ENCODE measurements around the gene LPAR4.
"Not testable (repeated sequence)": the region's sequence is repeated elsewhere in the genome, so short reads cannot be mapped to it uniquely, and the experiment has no call there.

LPAR4 gene, protein sequence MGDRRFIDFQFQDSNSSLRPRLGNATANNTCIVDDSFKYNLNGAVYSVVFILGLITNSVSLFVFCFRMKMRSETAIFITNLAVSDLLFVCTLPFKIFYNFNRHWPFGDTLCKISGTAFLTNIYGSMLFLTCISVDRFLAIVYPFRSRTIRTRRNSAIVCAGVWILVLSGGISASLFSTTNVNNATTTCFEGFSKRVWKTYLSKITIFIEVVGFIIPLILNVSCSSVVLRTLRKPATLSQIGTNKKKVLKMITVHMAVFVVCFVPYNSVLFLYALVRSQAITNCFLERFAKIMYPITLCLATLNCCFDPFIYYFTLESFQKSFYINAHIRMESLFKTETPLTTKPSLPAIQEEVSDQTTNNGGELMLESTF

DNA sequence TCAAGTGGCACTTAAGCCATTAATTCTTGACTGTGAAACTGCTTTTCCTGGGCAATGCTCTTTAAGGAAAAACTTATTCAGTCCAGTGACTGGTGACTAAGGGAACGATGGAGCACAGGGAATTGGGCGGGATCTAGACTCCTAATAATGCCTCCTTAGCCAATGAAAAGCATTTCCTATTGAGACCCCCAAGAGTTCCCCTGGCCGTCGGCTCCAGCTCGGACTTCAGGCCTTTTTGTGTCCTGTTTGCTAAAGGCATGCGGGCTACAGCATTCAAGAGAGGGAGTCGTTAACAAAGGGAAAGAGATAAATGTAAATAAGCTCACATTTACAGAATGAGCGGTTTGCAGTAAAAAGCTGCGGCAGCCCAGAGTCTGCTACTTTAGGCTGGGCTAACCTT is at the start of gene LPAR4:
Gene LPAR4 (plus strand): TSS at position 232 of the 400 bp plus-strand sequence. CDS start 7,150 bp downstream, outside the sequence.
- DNase-seq = no peak

- no peak for DNase-seq
Measured at GRCh38 chrX:78706071-78706470, 41.4 kb upstream of the LPAR4 start.

DNA sequence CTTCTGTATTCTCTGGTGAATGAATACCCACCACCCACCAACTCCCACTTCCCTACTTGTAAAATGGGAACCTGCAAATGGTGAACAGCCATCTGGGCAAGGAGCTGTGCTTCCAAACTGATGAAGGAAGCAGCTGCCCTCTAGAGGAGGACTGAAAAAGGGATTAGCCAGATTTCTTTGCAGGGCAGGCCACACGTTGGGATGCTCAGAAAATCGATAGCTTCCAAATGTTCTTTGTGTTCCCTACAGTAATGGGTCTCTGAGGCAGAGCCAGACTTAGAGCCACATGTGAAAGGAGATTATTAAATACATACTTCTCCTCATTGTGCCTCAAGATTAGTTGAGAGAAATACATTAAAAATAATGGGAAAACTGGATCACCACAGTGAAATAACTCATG is 39.3 kb upstream of the LPAR4 start:
- no peak for DNase-seq

- DNase-seq = no peak
Measured at GRCh38 chrX:78708816-78709215, 38.7 kb upstream of the LPAR4 start.

- no peak for DNase-seq
Measured at GRCh38 chrX:78710171-78710570, 37.3 kb upstream of the LPAR4 start.

DNA sequence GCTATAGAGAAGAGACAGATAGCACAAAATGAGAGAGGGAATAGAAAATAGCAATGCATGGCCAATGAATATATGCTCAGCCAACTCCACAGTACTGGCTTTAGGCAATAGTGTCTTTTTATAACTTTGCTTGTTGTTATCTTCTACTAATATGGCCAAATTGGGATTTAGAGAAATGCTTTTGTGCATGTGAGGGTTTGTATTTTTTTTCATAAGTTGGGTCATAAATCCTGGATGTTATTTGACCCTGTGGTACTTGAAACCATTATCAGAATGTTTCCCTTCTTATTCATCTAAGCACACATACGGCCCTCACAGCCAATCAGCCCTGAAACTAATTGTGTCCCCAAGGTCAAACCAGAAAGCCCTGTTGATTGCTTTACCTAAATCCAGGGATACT is 35.2 kb upstream of the LPAR4 start:
- DNase-seq = no peak

- no peak for DNase-seq
Measured at GRCh38 chrX:78725287-78725686, 22.2 kb upstream of the LPAR4 start.

- no peak for DNase-seq
Measured at GRCh38 chrX:78746496-78746895, 1.0 kb upstream of the LPAR4 start.

DNA sequence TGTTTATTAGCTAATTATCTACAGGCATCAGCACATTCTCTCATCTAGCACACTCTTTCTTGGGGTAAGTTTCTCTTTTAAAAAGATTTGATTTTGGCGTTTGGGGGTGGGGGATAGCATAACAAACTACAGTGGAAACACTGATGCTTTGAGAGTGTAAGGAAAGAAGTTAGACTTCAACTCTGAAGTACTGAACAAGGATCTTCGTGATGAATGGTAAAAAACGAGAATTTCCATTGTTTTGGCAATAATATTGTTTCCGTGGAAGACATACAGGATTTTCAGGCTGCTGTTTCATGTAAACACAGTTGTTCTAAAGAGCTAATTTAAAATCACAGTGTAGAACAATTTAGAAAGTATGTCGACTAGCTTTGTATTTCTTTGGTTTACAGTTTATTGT is 451 bp downstream of the LPAR4 start:
- DNase-seq = no peak

DNA sequence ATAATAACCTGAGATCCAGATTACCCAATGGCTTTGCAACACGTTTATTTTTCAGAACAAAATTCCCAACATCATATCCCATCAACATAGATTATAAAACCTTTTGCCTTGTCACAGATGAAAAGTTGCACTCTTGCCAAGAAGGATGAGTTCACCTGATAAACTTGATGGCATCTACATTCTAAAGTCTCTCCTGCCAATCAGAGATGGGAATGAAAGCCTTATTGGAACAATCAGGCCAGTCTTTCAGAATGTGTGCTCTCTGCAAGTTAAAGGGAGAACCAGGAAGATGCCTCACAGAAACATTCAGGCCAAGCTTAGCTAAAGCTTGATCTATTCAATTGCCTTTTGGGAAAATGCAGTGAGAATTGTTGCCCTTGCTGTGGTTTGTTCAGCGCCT is 1.3 kb downstream of the LPAR4 start:
- no peak for DNase-seq

DNA sequence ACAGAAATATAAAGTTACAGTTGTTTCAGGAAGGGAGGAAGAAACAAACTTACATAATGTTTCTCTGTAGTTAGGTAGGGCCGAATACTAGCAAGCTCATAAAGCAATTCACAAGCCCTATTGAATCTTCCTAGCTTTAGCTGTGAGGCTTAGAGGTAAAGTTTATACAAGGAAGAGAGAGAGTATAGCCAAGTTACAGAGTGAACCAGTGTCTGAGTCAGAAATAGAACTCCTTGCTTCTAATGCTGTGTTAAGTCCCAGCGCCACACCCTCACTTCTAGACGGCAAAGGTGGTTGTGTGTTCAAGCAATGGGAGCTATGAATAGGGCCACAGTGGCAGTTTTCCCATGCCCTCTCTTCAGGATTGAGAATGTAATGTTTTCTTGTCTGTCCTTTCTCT is 6.1 kb downstream of the LPAR4 start:
- no peak for DNase-seq

GRCh38 chrX:78754917-78755316 is 7.4 kb downstream of the LPAR4 start:
- DNase-seq = no peak

DNA sequence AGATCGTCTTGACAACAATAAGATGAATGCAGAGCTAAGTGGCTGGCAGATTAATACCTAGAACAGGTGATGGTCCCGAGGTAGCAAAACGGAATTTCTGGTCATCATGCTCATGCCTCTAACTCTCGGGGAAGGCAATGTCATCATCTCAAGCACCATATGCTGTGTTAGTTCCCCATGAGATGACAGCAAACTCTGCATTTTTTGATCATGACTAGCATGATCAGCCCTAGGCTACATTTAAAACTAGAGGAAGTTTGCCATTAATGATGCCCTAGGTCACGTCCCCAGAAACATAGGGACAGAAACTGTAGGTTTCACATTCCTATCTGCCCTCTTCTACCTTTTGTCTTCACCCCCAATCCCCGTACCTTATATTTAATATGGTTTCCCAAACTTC is 11.6 kb downstream of the LPAR4 start:
- no peak for DNase-seq

DNA sequence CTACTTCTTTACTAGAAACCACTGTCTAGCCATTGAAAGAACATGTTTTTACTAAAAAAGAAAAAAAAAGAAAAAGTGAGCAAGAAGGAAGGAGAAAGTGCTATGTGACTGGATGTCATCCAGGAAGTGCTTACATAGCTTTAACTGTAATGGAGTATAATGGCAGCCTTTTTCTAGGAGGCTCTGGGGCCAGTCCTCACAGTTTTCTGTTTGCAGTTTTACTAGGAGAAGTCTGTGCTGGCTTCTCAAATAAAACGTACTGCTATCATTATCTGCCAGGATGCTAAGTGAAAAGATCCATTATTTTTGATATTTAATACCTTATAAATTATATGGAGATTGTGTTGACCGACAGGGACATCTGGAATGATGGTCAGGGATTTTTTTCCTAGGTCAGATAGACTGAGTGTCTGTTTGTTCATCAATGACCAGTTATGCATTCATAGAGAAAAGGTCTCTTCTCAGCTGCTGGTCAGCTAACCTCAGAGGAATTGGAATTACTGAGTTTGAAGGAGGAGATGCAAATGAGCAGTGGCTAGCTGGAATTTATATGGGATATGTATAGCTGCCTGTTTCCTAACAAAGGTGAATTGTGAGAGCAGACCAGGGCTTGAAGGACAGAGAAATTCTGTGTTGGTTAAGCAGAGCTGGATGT is 21.7 kb downstream of the LPAR4 start:
- no peak for DNase-seq

- no peak for DNase-seq
Measured at GRCh38 chrX:78769946-78770345, 22.4 kb downstream of the LPAR4 start.

- no peak for DNase-seq
Measured at GRCh38 chrX:78796916-78797315, 49.4 kb downstream of the LPAR4 start.

GRCh38 chrX:78800114-78800513 is 52.6 kb downstream of the LPAR4 start:
- DNase-seq = no peak

DNA sequence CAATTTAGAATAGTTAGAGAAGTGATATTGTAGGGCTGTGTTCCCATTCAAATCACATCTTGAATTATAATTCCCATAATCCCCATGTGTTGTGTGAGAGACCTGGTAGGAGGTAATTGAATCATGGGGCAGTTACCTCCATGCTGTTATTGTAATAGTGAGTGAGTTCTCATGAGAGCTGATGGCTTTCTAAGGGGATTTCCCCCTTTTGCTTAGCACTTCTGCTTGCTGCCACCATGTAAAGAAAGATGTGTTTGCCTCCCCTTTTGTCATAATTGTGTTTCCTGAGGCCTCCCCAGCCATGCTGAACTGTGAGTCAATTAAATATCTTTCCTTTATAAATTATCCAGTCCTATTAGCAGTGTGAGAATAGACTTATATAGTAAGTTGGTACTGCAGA is 53.2 kb downstream of the LPAR4 start:
- no peak for DNase-seq

DNA sequence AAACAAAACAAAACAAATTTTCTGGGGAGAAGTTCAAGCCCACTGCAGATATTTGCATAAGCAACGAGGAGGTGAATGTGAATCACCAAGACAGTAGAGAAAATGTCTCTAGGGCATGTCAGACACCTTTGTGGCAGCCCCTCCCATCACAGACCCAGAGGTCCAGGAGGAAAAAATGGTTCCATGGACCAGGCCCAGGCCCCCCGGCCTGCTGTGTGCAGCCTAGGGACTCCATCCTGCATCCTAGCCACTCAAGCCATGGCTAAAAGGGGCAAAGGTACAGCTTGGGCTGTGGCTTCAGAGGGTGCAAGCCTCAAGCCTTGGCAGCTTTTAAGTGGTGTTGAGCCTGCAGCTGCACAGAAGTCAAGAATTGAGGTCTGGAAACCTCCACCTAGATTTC is 54.0 kb downstream of the LPAR4 start:
- no peak for DNase-seq

DNA sequence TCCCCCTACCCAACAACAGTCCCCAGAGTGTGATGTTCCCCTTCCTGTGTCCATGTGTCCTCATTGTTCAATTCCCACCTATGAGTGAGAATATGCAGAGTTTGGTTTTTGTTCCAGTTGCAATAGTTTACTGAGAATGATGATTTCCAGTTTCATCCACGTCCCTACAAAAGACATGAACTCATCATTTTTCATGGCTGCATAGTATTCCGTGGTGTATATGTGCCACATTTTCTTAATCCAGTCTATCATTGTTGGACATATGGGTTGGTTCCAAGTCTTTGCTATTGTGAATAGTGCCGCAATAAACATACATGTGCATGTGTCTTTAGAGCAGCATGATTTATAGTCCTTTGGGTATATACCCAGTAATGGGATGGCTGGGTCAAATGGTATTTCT is 55.0 kb downstream of the LPAR4 start:
- DNase-seq = not testable (repeated sequence)
